Prostate gland (tissue), 2 donors: ENCODE data around the gene DUXA. TPM values are rescaled to one million over a fixed set of nuclear protein-coding genes. Genes with fewer than 3 reads are reported as not detected.

Experiments
- DNase-seq: peaks from one replicate; pipeline ENCODE4 v3.0.0-alpha.2; 2019; ENCODE audit warnings: low spot score
- H3K27ac ChIP-seq, 2 donors: fragments of 200-600 bp; sonication (generic); 2 replicates each; pipeline ENCODE4 v1.5.1; 2017 to 2019
- H3K27me3 ChIP-seq: fragments of 200-600 bp; sonication (generic); replicated peaks from 2 replicates; pipeline ENCODE4 v1.5.1; 2019; ENCODE audit not compliant: insufficient read depth
- H3K36me3 ChIP-seq, 2 donors: fragments of 200-600 bp; sonication (generic); 1 replicate in 1 of 2; 2 replicates in 1 of 2; pipeline versions ENCODE4 v1.5.1 to v1.8.1; 2017 to 2019
- H3K4me1 ChIP-seq: fragments of 200-600 bp; sonication (generic); replicated peaks from 2 replicates; pipeline ENCODE4 v1.5.1; 2019
- H3K4me3 ChIP-seq, 2 donors: fragments of 200-600 bp; sonication (generic); 2 replicates each; pipeline ENCODE4 v1.5.1; 2017 to 2019
- H3K9me3 ChIP-seq: fragments of 200-600 bp; sonication (generic); 2 replicates; pipeline ENCODE4 v1.5.1; 2017
- CTCF ChIP-seq, 4 experiments: fragments of 200-600 bp in 2 of 4; fragments of 450-650 bp in 2 of 4; sonication (generic) in 2 of 4; IDR thresholded peaks; 1 replicate in 3 of 4; 2 replicates in 1 of 4; pipeline ENCODE4 v1.5.1; 2016 to 2019; ENCODE audit warnings: antibody characterized with exemption in 4 of 4, mild to moderate bottlenecking in 2 of 4, moderate library complexity in 2 of 4
- POLR2A ChIP-seq: fragments of 450-650 bp; IDR thresholded peaks from one replicate; pipeline ENCODE4 v1.6.1; 2016; ENCODE audit warnings: antibody characterized with exemption, mild to moderate bottlenecking
- POLR2AphosphoS5 ChIP-seq: sonication (generic); formaldehyde crosslinking; IDR thresholded peaks from one replicate; pipeline ENCODE4 v1.6.1; 2017; ENCODE audit warnings: antibody characterized with exemption
- WGBS: methylation state at CpG from one replicate; pipeline ENCODE4 v1.1.5; 2018; 5-methylcytosine and 5-hydroxymethylcytosine counted together
- intact Hi-C: fragments of 100-400 bp; cut with DNase I; formaldehyde crosslinking; loops from one replicate; pipeline ENCODE4 v1.14.2; 2022
- small RNA-seq, 2 donors: library from RNA; depleted of rRNA; stranded (forward); fragments of <200 nt; gene quantifications; one replicate each; pipeline ENCODE3, GENCODE V24; 2016
- total RNA-seq, 2 donors: library from RNA; depleted of rRNA; stranded (reverse); fragments of >200 nt; gene quantifications; one replicate each; pipeline ENCODE4 v1.1.0, GENCODE V29; 2016

DUXA gene
- total RNA-seq, 2 donors from 2014 or later = not detected

- no peak for DNase-seq
Observed at GRCh38 chr19:57110592-57111328, 56.5 kb downstream of the DUXA start.

GRCh38 chr19:57106722-57107235 is 60.5 kb downstream of the DUXA start:
- H3K27ac ChIP-seq = no peak overlapping the region
- WGBS = 14% methylated on average over 17 of the region's 42 CpGs
- no peaks in the 10 kb centered on the region for H3K9me3 ChIP-seq
- TF ChIP-seq POLR2AphosphoS5 = no peak
- no peak for TF ChIP-seq CTCF (IDR thresholded peaks at IDR 0.05)
- no peak for TF ChIP-seq POLR2A
- H3K4me1 ChIP-seq = no peaks in the 10 kb centered on the region
- no peaks in the 10 kb centered on the region for H3K36me3 ChIP-seq
- peaks cover 3% of the 10 kb centered on the region for H3K27me3 ChIP-seq
- H3K4me3 ChIP-seq = no peak overlapping the region
- intact Hi-C loops = no loop called here
- DNase-seq = no peak

More at GRCh38 chr19:57110592-57111328, 56.5 kb downstream of the DUXA start:
- H3K9me3 ChIP-seq = no peaks in the 10 kb centered on the region
- no peak overlapping the region for H3K4me3 ChIP-seq
- H3K4me1 ChIP-seq = no peaks in the 10 kb centered on the region
- WGBS = 86% methylated on average over 9 of the region's 9 CpGs
- H3K27me3 ChIP-seq = peaks cover 3% of the 10 kb centered on the region
- TF ChIP-seq POLR2A (no peak), CTCF (IDR thresholded peaks at IDR 0.05) (no peak), POLR2AphosphoS5 (no peak)
- H3K36me3 ChIP-seq = no peaks in the 10 kb centered on the region
- intact Hi-C loops = no loop called here
- H3K27ac ChIP-seq = no peak overlapping the region

GRCh38 chr19:57105976-57106721 is 61.1 kb downstream of the DUXA start:
- TF ChIP-seq POLR2A = no peak
- TF ChIP-seq POLR2AphosphoS5 = no peak
- no peak for TF ChIP-seq CTCF (IDR thresholded peaks at IDR 0.05)
- no peak for DNase-seq
- intact Hi-C loops = no loop called here
- WGBS = 10% methylated on average over 56 of the region's 57 CpGs
- Histone ChIP-seq H3K27ac (no peak overlapping the region), H3K4me3 (no peak overlapping the region), H3K36me3 (no peaks in the 10 kb centered on the region), H3K27me3 (peaks cover 3% of the 10 kb centered on the region), H3K9me3 (no peaks in the 10 kb centered on the region), H3K4me1 (no peaks in the 10 kb centered on the region)

Small RNA genes within 50 kb of the gene (small RNA-seq; reads per million reads assigned to genes)
- gene AC025588.3 = 0 reads per million in 2 donors

Other genes with a start within 250 kb of the DUXA start
- gene USP29, start 47.5 kb downstream of the DUXA start, total RNA-seq = under 1 TPM in 1 of 2 donors, not detected in 1; 0.68 TPM
- under 1 TPM in 1 of 2 donors, not detected in 1; 0.17 TPM for gene ZIM3, start 22.3 kb downstream of the DUXA start, total RNA-seq
- 10 to 100 TPM; 50.3 to 64.2 TPM for gene ZNF264, start 24.0 kb upstream of the DUXA start, total RNA-seq
- gene AURKC, start 63.5 kb upstream of the DUXA start, total RNA-seq = 10 to 100 TPM in 1 of 2 donors, 1 to 10 TPM in 1; 2.0 to 11.0 TPM
- gene ZNF805, start 73.1 kb upstream of the DUXA start, total RNA-seq = 10 to 100 TPM; 16.4 to 21.1 TPM
- gene ZNF460, start 113.0 kb upstream of the DUXA start, total RNA-seq = 10 to 100 TPM; 56.3 to 68.4 TPM
- 10 to 100 TPM; 10.8 to 15.3 TPM for gene ZNF543, start 153.0 kb upstream of the DUXA start, total RNA-seq
- gene ZNF304, start 183.8 kb upstream of the DUXA start, total RNA-seq = 10 to 100 TPM; 11.9 to 13.2 TPM
- 10 to 100 TPM; 14.0 to 24.7 TPM for gene TRAPPC2B, start 196.1 kb upstream of the DUXA start, total RNA-seq
- 1 to 10 TPM; 4.3 to 8.2 TPM for gene ZNF547, start 196.1 kb upstream of the DUXA start, total RNA-seq
- gene ZNF548, start 222.4 kb upstream of the DUXA start, total RNA-seq = 10 to 100 TPM; 20.4 to 27.4 TPM
- gene ZNF17, start 243.7 kb upstream of the DUXA start, total RNA-seq = 10 to 100 TPM; 10.8 to 14.5 TPM